Smooth muscle cell (in vitro differentiated cells): Measurements from ENCODE around the gene CADM4. TPM values are rescaled to one million over a fixed set of nuclear protein-coding genes. Genes with fewer than 3 reads are reported as not detected.
"Not testable (repeated sequence)": the region's sequence is repeated elsewhere in the genome, so short reads cannot be mapped to it uniquely, and the experiment has no call there.

ENCODE experiments used
- DNase-seq: peaks from one replicate; lab custom pipeline; 2025; ENCODE audit not compliant: unreplicated experiment; lab: John Stamatoyannopoulos, UW
- H2AFZ ChIP-seq: fragments of 200-600 bp; sonication (generic); 2 replicates; pipeline ENCODE4 v1.6.0; 2016; ENCODE audit warnings: antibody characterized with exemption, low read depth, mild to moderate bottlenecking
- H3F3A ChIP-seq: fragments of 200-600 bp; sonication (generic); 2 replicates; pipeline ENCODE4 v1.6.0; 2017; ENCODE audit warnings: antibody characterized with exemption, low read depth
- H3K27ac ChIP-seq: fragments of 200-600 bp; sonication (generic); 2 replicates; pipeline ENCODE4 v1.5.1; 2016; ENCODE audit warnings: low read depth, mild to moderate bottlenecking
- H3K27me3 ChIP-seq: fragments of 200-600 bp; sonication (generic); 2 replicates; pipeline ENCODE4 v1.6.1; 2016; ENCODE audit warnings: low read depth, mild to moderate bottlenecking
- H3K36me3 ChIP-seq: fragments of 200-600 bp; sonication (generic); 2 replicates; pipeline ENCODE4 v1.5.1; 2016; ENCODE audit warnings: low read depth
- H3K4me1 ChIP-seq: fragments of 200-600 bp; sonication (generic); 2 replicates; pipeline ENCODE4 v1.5.1; 2016; ENCODE audit warnings: low read depth
- H3K4me2 ChIP-seq: fragments of 200-600 bp; sonication (generic); 2 replicates; pipeline ENCODE4 v1.6.0; 2016; ENCODE audit warnings: mild to moderate bottlenecking
- H3K4me3 ChIP-seq: fragments of 200-600 bp; sonication (generic); 2 replicates; pipeline ENCODE4 v1.5.1; 2016; ENCODE audit warnings: mild to moderate bottlenecking
- H3K79me2 ChIP-seq: fragments of 200-600 bp; sonication (generic); 2 replicates; pipeline ENCODE4 v1.6.0; 2016; ENCODE audit warnings: low read depth, mild to moderate bottlenecking
- H3K9ac ChIP-seq: fragments of 200-600 bp; sonication (generic); 2 replicates; pipeline ENCODE4 v1.6.0; 2016; ENCODE audit warnings: low read depth
- H3K9me3 ChIP-seq: fragments of 200-600 bp; sonication (generic); replicated peaks from 2 replicates; pipeline ENCODE4 v1.5.1; 2016; ENCODE audit warnings: low read depth
- H4K20me1 ChIP-seq: fragments of 200-600 bp; sonication (generic); 2 replicates; pipeline ENCODE4 v1.6.0; 2016; ENCODE audit warnings: low read depth
- CTCF ChIP-seq: fragments of 200-600 bp; sonication (generic); IDR thresholded peaks from 2 replicates; pipeline ENCODE4 v1.5.1; 2017; ENCODE audit warnings: borderline replicate concordance, mild to moderate bottlenecking, antibody characterized with exemption; ENCODE audit not compliant: insufficient read depth, poor library complexity, severe bottlenecking
- WGBS: methylation state at CpG from one replicate; pipeline ENCODE4 v1.1.7; 2016; ENCODE audit warnings: low lambda C conversion rate; 5-methylcytosine and 5-hydroxymethylcytosine counted together
- polyA plus RNA-seq: library from polyadenylated mRNA; unstranded; fragments of >200 nt; fragmentation: Nextera tagmentation; extraction: Ambion mirVana; gene quantifications from 2 replicates; pipeline ENCODE4 v1.2.1, GENCODE V29; 2016
- total RNA-seq: library from RNA; depleted of rRNA; stranded (reverse); fragments of >200 nt; gene quantifications from 2 replicates; pipeline ENCODE4 v1.2.3, GENCODE V29; 2014

CADM4 gene
- total and polyA plus RNA-seq, 2 experiments from 2014 or later, result 1.9 to 2.4 TPM

GRCh38 chr19:43684326-43684725 lies 44.7 kb upstream of the CADM4 start:
- no peak overlapping the region for H3K4me2 ChIP-seq
- WGBS, result 96% methylated on average over 1 of the region's 1 CpG
- H3K36me3 ChIP-seq, result no peaks in the 10 kb centered on the region
- H3K79me2 ChIP-seq, result no peaks in the 10 kb centered on the region
- no peak overlapping the region for H3K9ac ChIP-seq
- no peak overlapping the region for H3K4me3 ChIP-seq
- DNase-seq, result no peak
- H3K27ac ChIP-seq, result no peak overlapping the region
- no peak overlapping the region for H2AFZ ChIP-seq
- peaks cover 4% of the 10 kb centered on the region for H3K4me1 ChIP-seq
- no peaks in the 10 kb centered on the region for H3K27me3 ChIP-seq
- no peaks in the 10 kb centered on the region for H4K20me1 ChIP-seq
- no peaks in the 10 kb centered on the region for H3F3A ChIP-seq
- TF ChIP-seq CTCF, result no peak
- H3K9me3 ChIP-seq, result no peaks in the 10 kb centered on the region

GRCh38 chr19:43683905-43684304 lies 44.3 kb upstream of the CADM4 start:
- Histone ChIP-seq H3K27ac (no peak overlapping the region), H2AFZ (no peak overlapping the region), H3K9me3 (no peaks in the 10 kb centered on the region), H3K4me3 (no peak overlapping the region), H3K4me1 (peaks cover 4% of the 10 kb centered on the region), H3F3A (no peaks in the 10 kb centered on the region), H3K4me2 (no peak overlapping the region), H3K79me2 (no peaks in the 10 kb centered on the region), H3K36me3 (no peaks in the 10 kb centered on the region), H3K9ac (no peak overlapping the region), H3K27me3 (no peaks in the 10 kb centered on the region), H4K20me1 (no peaks in the 10 kb centered on the region)
- TF ChIP-seq CTCF, result no peak
- no peak for DNase-seq
- WGBS, result 75% methylated on average over 2 of the region's 2 CpGs

GRCh38 chr19:43682824-43683661 lies 43.4 kb upstream of the CADM4 start:
- H4K20me1 ChIP-seq, result no peaks in the 10 kb centered on the region
- H3K4me3 ChIP-seq, result no peak overlapping the region
- no peak overlapping the region for H3K4me2 ChIP-seq
- TF ChIP-seq CTCF, result no peak
- no peaks in the 10 kb centered on the region for H3F3A ChIP-seq
- DNase-seq, result no peak
- H2AFZ ChIP-seq, result no peak overlapping the region
- H3K79me2 ChIP-seq, result no peaks in the 10 kb centered on the region
- H3K27ac ChIP-seq, result no peak overlapping the region
- H3K9me3 ChIP-seq, result no peaks in the 10 kb centered on the region
- no peaks in the 10 kb centered on the region for H3K36me3 ChIP-seq
- no peak overlapping the region for H3K9ac ChIP-seq
- peaks cover 4% of the 10 kb centered on the region for H3K4me1 ChIP-seq
- WGBS, result 83% methylated on average over 11 of the region's 11 CpGs
- no peaks in the 10 kb centered on the region for H3K27me3 ChIP-seq

- H3F3A ChIP-seq, H3K4me2 ChIP-seq, H3K4me1 ChIP-seq, H3K79me2 ChIP-seq, H2AFZ ChIP-seq, DNase-seq, H4K20me1 ChIP-seq, H3K36me3 ChIP-seq, H3K4me3 ChIP-seq, H3K9me3 ChIP-seq, H3K27ac ChIP-seq, H3K27me3 ChIP-seq, H3K9ac ChIP-seq: not testable (repeated sequence)
- 86% methylated on average over 5 of the region's 5 CpGs for WGBS
Measured at GRCh38 chr19:43682269-43682668, 42.6 kb upstream of the CADM4 start.
